Astrocyte (in vitro differentiated cells and primary cell): Measurements from ENCODE around the gene CFDP1. TPM values are rescaled to one million over a fixed set of nuclear protein-coding genes. Genes with fewer than 3 reads are reported as not detected.

Experiments used
- DNase-seq: peaks from one replicate; pipeline ENCODE4 v3.0.0-alpha.2; 2010; ENCODE audit warnings: low read depth
- FAIRE-seq: peaks from 2 replicates; lab custom pipeline; 2011; peaks lifted over from hg19 to GRCh38; lab: Jason Lieb, UNC
- H2AFZ ChIP-seq: 2 replicates; pipeline ENCODE4 v1.6.0; 2012; ENCODE audit warnings: low read depth, low read length, inconsistent platforms
- H3K27ac ChIP-seq: 2 replicates; pipeline ENCODE4 v1.5.1; 2011; ENCODE audit warnings: low read depth, low read length, inconsistent platforms
- H3K27me3 ChIP-seq: 2 replicates; pipeline ENCODE4 v1.6.0; 2011; ENCODE audit warnings: low read length, inconsistent platforms; ENCODE audit not compliant: insufficient read depth
- H3K36me3 ChIP-seq: 2 replicates; pipeline ENCODE4 v1.5.1; 2011; ENCODE audit warnings: low read length, inconsistent platforms; ENCODE audit not compliant: insufficient read depth
- H3K4me1 ChIP-seq: 2 replicates; pipeline ENCODE4 v1.5.1; 2011; ENCODE audit warnings: low read length, inconsistent platforms; ENCODE audit not compliant: insufficient read depth
- H3K4me2 ChIP-seq: 2 replicates; pipeline ENCODE4 v1.6.0; 2012; ENCODE audit warnings: low read length, inconsistent platforms
- H3K4me3 ChIP-seq: 2 replicates; pipeline ENCODE4 v1.5.1; 2011; ENCODE audit warnings: low read depth, mild to moderate bottlenecking, low read length, inconsistent platforms; ENCODE audit not compliant: insufficient read depth
- H3K79me2 ChIP-seq: 2 replicates; pipeline ENCODE4 v1.6.0; 2012; ENCODE audit warnings: mild to moderate bottlenecking, low read length, inconsistent platforms; ENCODE audit not compliant: insufficient read depth
- H3K9ac ChIP-seq: 2 replicates; pipeline ENCODE4 v1.6.0; 2012; ENCODE audit warnings: mild to moderate bottlenecking, low read length, inconsistent platforms
- H3K9me3 ChIP-seq: 2 replicates; pipeline ENCODE4 v1.5.1; 2012; ENCODE audit warnings: low read depth, mild to moderate bottlenecking, low read length, inconsistent platforms; ENCODE audit not compliant: insufficient read depth
- H4K20me1 ChIP-seq: 2 replicates; pipeline ENCODE4 v1.6.0; 2012; ENCODE audit warnings: low read length, inconsistent platforms; ENCODE audit not compliant: insufficient read depth
- H3K27ac Mint-ChIP-seq: one replicate; pipeline ENCODE4 v1.8.0; 2021; ENCODE audit warnings: mild to moderate bottlenecking, mixed read lengths; ENCODE audit not compliant: unreplicated experiment
- H3K27me3 Mint-ChIP-seq: one replicate; pipeline ENCODE4 v1.8.0; 2021; ENCODE audit warnings: low read depth, mixed read lengths; ENCODE audit not compliant: unreplicated experiment
- H3K36me3 Mint-ChIP-seq: one replicate; pipeline ENCODE4 v1.8.0; 2021; ENCODE audit warnings: low read depth, mixed read lengths; ENCODE audit not compliant: unreplicated experiment
- H3K4me1 Mint-ChIP-seq: one replicate; pipeline ENCODE4 v1.8.0; 2021; ENCODE audit warnings: low read depth, mixed read lengths; ENCODE audit not compliant: unreplicated experiment
- H3K4me3 Mint-ChIP-seq: one replicate; pipeline ENCODE4 v1.8.0; 2021; ENCODE audit warnings: mild to moderate bottlenecking, moderate library complexity, mixed read lengths; ENCODE audit not compliant: unreplicated experiment
- H3K9me3 Mint-ChIP-seq: one replicate; pipeline ENCODE4 v1.8.0; 2021; ENCODE audit warnings: mild to moderate bottlenecking, mixed read lengths; ENCODE audit not compliant: unreplicated experiment
- CTCF ChIP-seq: IDR thresholded peaks from 2 replicates; pipeline ENCODE4 v1.5.1; 2011; ENCODE audit warnings: low read depth, mild to moderate bottlenecking, inconsistent platforms, low read length, moderate library complexity; ENCODE audit not compliant: insufficient read depth
- EZH2 ChIP-seq: IDR thresholded peaks from 2 replicates; pipeline ENCODE4 v1.6.1; 2012; ENCODE audit warnings: mild to moderate bottlenecking, low read length, inconsistent platforms; ENCODE audit not compliant: insufficient read depth
- total RNA-seq: library from RNA; stranded (reverse); gene quantifications from 2 replicates; pipeline ENCODE4 v1.2.1, GENCODE V29; 2021

Gene CFDP1
- total RNA-seq, 1 donor from 2014 or later = 36.9 TPM

- DNase-seq (no peak), FAIRE-seq (no peak)
- Histone ChIP-seq H3K9me3 (no peaks in the 10 kb centered on the region), H3K9ac (peak overlapping the region; percentile 100), H4K20me1 (peaks cover 39% of the 10 kb centered on the region), H3K36me3 (no peaks in the 10 kb centered on the region), H3K27ac (peak overlapping the region; percentile 92), H3K4me1 (peaks cover 40% of the 10 kb centered on the region), H3K79me2 (peaks cover 55% of the 10 kb centered on the region), H3K4me3 (peak overlapping the region; percentile 89), H2AFZ (peak overlapping the region; percentile 94), H3K27me3 (no peaks in the 10 kb centered on the region), H3K4me2 (peak overlapping the region; percentile 98)
- Mint-ChIP-seq H3K27ac (peak overlapping the region; percentile 87), H3K36me3 (peaks cover 10% of the 10 kb centered on the region), H3K27me3 (no peaks in the 10 kb centered on the region), H3K9me3 (no peaks in the 10 kb centered on the region), H3K4me3 (peak overlapping the region; percentile 84), H3K4me1 (peaks cover 26% of the 10 kb centered on the region)
- TF ChIP-seq EZH2 (no peak), CTCF (no peak)
These were observed 167.2 kb downstream of the CFDP1 start for GRCh38 chr16:75265911-75266701.

GRCh38 chr16:75264999-75265910 lies 168.0 kb downstream of the CFDP1 start:
- H4K20me1 ChIP-seq = peaks cover 48% of the 10 kb centered on the region
- H3K79me2 ChIP-seq = peaks cover 64% of the 10 kb centered on the region
- H3K4me1 Mint-ChIP-seq = peaks cover 33% of the 10 kb centered on the region
- H3K9ac ChIP-seq = peak overlapping the region; percentile 100
- TF ChIP-seq CTCF (no peak), EZH2 (no peak)
- DNase-seq = no peak
- no peaks in the 10 kb centered on the region for H3K27me3 Mint-ChIP-seq
- no peaks in the 10 kb centered on the region for H3K36me3 ChIP-seq
- peak overlapping the region; percentile 92 for H3K4me3 Mint-ChIP-seq
- H3K4me3 ChIP-seq = peak overlapping the region; percentile 89
- peak overlapping the region; percentile 91 for H3K27ac Mint-ChIP-seq
- peak overlapping the region; percentile 92 for H3K27ac ChIP-seq
- H2AFZ ChIP-seq = peak overlapping the region; percentile 94
- H3K9me3 ChIP-seq = no peaks in the 10 kb centered on the region
- H3K4me2 ChIP-seq = peak overlapping the region; percentile 98
- peaks cover 10% of the 10 kb centered on the region for H3K36me3 Mint-ChIP-seq
- H3K9me3 Mint-ChIP-seq = no peaks in the 10 kb centered on the region
- FAIRE-seq = no peak
- H3K27me3 ChIP-seq = no peaks in the 10 kb centered on the region
- H3K4me1 ChIP-seq = peaks cover 40% of the 10 kb centered on the region
